WTC11 (cell line): ENCODE measurements around the gene TMEM186. TPM values are rescaled to one million over a fixed set of nuclear protein-coding genes. Genes with fewer than 3 reads are reported as not detected.

ENCODE experiments used
- ATAC-seq: fragments of 200-7000 bp; cut with Tn5 transposase; 2 replicates; pipeline ENCODE4 v1.10.0; 2021; ENCODE audit warnings: mild to moderate bottlenecking, moderate library complexity
- CTCF ChIA-PET: fragments of 300-600 bp; sonication (Branson Sonifier 250); formaldehyde crosslinking; loops from one replicate; lab custom pipeline; 2021; ENCODE audit warnings: antibody characterized with exemption; lab: Charles Lee
- POLR2A ChIA-PET: fragments of 350-600 bp; sonication (Branson Sonifier 250); formaldehyde crosslinking; loops from one replicate; lab custom pipeline; 2021; ENCODE audit warnings: antibody characterized with exemption; lab: Charles Lee
- DNase-seq: peaks from one replicate; pipeline ENCODE4 v3.0.0; 2021; ENCODE audit warnings: low spot score
- H3K27ac Mint-ChIP-seq: 2 replicates; pipeline ENCODE4 v1.8.0; 2021; ENCODE audit warnings: mixed read lengths
- H3K27me3 Mint-ChIP-seq: 2 replicates; pipeline ENCODE4 v1.8.0; 2021; ENCODE audit warnings: low read depth, mild to moderate bottlenecking, moderate library complexity, mixed read lengths
- H3K36me3 Mint-ChIP-seq: 2 replicates; pipeline ENCODE4 v1.8.0; 2021; ENCODE audit warnings: mixed read lengths
- H3K4me1 Mint-ChIP-seq: 2 replicates; pipeline ENCODE4 v1.8.0; 2022; ENCODE audit warnings: mixed read lengths
- H3K4me3 Mint-ChIP-seq: 2 replicates; pipeline ENCODE4 v1.8.0; 2021; ENCODE audit warnings: mild to moderate bottlenecking, moderate library complexity, mixed read lengths
- H3K9me3 Mint-ChIP-seq: 2 replicates; pipeline ENCODE4 v1.8.0; 2021; ENCODE audit warnings: mixed read lengths
- IRF2 ChIP-seq: sonication (generic); formaldehyde crosslinking; IDR thresholded peaks from 2 replicates; pipeline ENCODE4 v1.8.0; 2022; ENCODE audit warnings: low read depth, missing genetic modification reagents, borderline replicate concordance
- KAT7 ChIP-seq: sonication (generic); formaldehyde crosslinking; IDR thresholded peaks from 2 replicates; pipeline ENCODE4 v1.8.1; 2023; ENCODE audit warnings: missing genetic modification reagents, mild to moderate bottlenecking, borderline replicate concordance
- NFATC4 ChIP-seq: fragments of 250-450 bp; sonication (Bioruptor Pico); IDR thresholded peaks from 2 replicates; pipeline ENCODE4 v1.9.0; 2021; ENCODE audit warnings: mild to moderate bottlenecking
- NFE2L1 ChIP-seq: sonication (generic); formaldehyde crosslinking; IDR thresholded peaks from 2 replicates; pipeline ENCODE4 v1.8.1; 2023; ENCODE audit warnings: missing genetic modification reagents
- NR2C2 ChIP-seq: sonication (generic); formaldehyde crosslinking; IDR thresholded peaks from 2 replicates; pipeline ENCODE4 v1.8.0; 2022; ENCODE audit warnings: mild to moderate bottlenecking, missing genetic modification reagents
- TEAD1 ChIP-seq: sonication (generic); formaldehyde crosslinking; IDR thresholded peaks from 2 replicates; pipeline ENCODE4 v1.8.0; 2022; ENCODE audit warnings: mild to moderate bottlenecking, missing genetic modification reagents
- ZNF121 ChIP-seq: sonication (generic); formaldehyde crosslinking; IDR thresholded peaks from 2 replicates; pipeline ENCODE4 v1.8.0; 2023; ENCODE audit warnings: missing genetic modification reagents
- ZNF263 ChIP-seq: sonication (generic); formaldehyde crosslinking; IDR thresholded peaks from 2 replicates; pipeline ENCODE4 v1.8.1; 2022; ENCODE audit warnings: low read depth, mild to moderate bottlenecking, moderate library complexity, missing genetic modification reagents
- ZNF396 ChIP-seq: fragments of 250-450 bp; sonication (Bioruptor Pico); IDR thresholded peaks from 2 replicates; pipeline ENCODE4 v1.8.0; 2021; ENCODE audit warnings: mild to moderate bottlenecking, moderate library complexity, borderline replicate concordance
- ZNF423 ChIP-seq: fragments of 250-450 bp; sonication (Bioruptor Pico); IDR thresholded peaks from 2 replicates; pipeline ENCODE4 v2.1.2; 2022; ENCODE audit warnings: mild to moderate bottlenecking, moderate library complexity
- ZNF671 ChIP-seq: fragments of 250-450 bp; sonication (Bioruptor Pico); IDR thresholded peaks from 2 replicates; pipeline ENCODE4 v1.8.0; 2021; ENCODE audit warnings: mild to moderate bottlenecking
- total RNA-seq: library from RNA; stranded (reverse); gene quantifications from 3 replicates; pipeline ENCODE4 v1.2.3, GENCODE V29; 2021
- TF ChIP-seq, protein P1 (sequence below): fragments of 250-450 bp; sonication (Bioruptor Pico); conservative IDR thresholded peaks from 2 replicates; pipeline ENCODE4 v1.9.0; 2021; ENCODE audit warnings: mild to moderate bottlenecking
- TF ChIP-seq, protein P2 (sequence below): sonication (generic); formaldehyde crosslinking; IDR thresholded peaks from 2 replicates; pipeline ENCODE4 v1.8.1; 2023; ENCODE audit warnings: mild to moderate bottlenecking, missing genetic modification reagents, moderate library complexity
- TF ChIP-seq, protein P3 (sequence below): sonication (generic); formaldehyde crosslinking; IDR thresholded peaks from 2 replicates; pipeline ENCODE4 v1.8.0; 2023; ENCODE audit warnings: missing genetic modification reagents, mild to moderate bottlenecking, borderline replicate concordance
- TF ChIP-seq, protein P4 (sequence below): sonication (generic); formaldehyde crosslinking; IDR thresholded peaks from 2 replicates; pipeline ENCODE4 v1.8.0; 2022; ENCODE audit warnings: mild to moderate bottlenecking, missing genetic modification reagents
- TF ChIP-seq, protein P5 (sequence below): fragments of 250-450 bp; sonication (Bioruptor Pico); IDR thresholded peaks from 2 replicates; pipeline ENCODE4 v1.9.0; 2021; ENCODE audit warnings: moderate library complexity, mild to moderate bottlenecking, inconsistent platforms, borderline replicate concordance
- TF ChIP-seq, protein P6 (sequence below): fragments of 250-450 bp; sonication (Bioruptor Pico); IDR thresholded peaks from 2 replicates; pipeline ENCODE4 v1.8.0; 2021; ENCODE audit warnings: mild to moderate bottlenecking
- TF ChIP-seq, protein P7 (sequence below): sonication (generic); formaldehyde crosslinking; IDR thresholded peaks from 2 replicates; pipeline ENCODE4 v1.8.1; 2022; ENCODE audit warnings: missing genetic modification reagents, borderline replicate concordance

The TMEM186 gene
- total RNA-seq, 1 experiment from 2014 or later, result 17.8 TPM

DNA sequence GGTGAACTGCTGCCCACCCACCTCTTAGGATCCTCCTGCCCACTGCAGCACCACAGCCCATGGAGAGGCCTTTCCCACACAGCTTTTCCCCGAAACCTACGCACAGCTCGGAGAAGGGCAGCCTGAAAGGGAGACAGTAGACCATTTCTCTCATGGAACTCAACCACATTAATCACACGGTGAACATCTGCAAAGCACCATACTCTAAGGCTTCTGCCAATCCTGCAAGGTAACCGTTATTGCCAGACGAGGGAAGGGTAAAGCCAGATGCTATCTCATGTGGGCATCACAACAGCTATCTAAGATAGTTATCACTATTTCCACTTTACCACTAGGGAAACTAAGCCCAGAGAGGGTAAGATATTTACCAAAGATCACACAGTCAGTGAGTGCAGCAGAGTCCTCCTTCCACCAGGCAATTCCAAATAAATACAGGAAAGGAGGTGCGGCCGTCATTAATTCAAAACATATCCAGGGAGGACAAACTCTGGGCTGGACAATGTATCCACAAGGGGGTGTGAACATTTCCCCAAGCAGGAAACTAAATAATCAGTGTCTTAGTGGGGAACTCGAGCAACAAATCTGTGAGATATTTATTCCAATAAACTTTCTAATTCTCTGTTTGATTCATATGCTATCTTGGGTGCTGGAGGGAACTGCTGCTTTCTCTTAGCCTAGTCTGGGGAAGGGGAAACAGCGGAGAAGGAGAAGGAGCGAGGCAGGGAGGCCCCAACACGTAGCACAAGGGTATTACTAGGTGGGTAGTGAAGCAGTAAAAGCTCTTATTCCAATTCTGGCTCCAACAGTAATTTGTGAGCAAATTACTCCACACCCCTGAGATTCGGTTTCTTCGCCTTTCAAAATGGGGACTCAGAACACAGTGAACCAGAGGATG, 723 bp downstream of the TMEM186 start (continued):
- TF ChIP-seq, protein P1, sequence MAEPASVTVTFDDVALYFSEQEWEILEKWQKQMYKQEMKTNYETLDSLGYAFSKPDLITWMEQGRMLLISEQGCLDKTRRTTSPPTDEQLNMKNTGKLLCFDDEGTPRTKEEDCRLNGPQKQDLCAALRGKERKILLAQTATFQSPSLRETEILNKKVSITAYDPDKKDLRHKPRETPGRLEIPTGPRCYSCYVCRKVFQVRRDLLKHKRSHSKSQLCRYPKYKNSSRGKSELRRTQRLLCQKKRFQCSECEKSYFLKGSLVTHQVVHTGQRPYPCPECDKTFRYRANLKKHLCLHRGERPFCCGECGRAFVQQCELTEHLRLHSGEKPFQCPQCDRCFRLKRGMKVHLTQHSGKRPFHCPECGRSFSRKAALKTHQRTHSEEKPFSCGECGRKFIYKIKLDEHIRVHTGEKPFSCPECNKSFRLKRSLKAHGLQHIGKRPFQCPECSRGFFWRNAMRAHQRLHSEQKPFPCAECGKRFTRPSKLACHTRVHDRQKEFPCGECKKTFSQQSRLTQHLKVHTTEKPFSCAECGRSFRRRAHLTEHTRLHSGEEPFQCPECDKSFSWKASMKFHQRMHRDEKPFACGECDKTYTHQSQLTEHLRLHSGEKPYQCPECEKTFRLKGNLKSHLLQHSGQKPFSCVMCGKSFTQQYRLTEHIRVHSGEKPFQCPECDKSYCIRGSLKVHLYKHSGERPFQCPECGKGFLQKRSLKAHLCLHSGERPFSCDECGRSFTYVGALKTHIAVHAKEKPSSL, result no peak
- TF ChIP-seq NFE2L1 (no peak), NR2C2 (no peak), ZNF671 (CRISPR knock-in tag) (no peak), ZNF263 (CRISPR knock-in tag) (no peak)
- TF ChIP-seq, protein P2, sequence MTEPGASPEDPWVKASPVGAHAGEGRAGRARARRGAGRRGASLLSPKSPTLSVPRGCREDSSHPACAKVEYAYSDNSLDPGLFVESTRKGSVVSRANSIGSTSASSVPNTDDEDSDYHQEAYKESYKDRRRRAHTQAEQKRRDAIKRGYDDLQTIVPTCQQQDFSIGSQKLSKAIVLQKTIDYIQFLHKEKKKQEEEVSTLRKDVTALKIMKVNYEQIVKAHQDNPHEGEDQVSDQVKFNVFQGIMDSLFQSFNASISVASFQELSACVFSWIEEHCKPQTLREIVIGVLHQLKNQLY (CRISPR knock-in tag), result no peak
- TF ChIP-seq, protein P3, sequence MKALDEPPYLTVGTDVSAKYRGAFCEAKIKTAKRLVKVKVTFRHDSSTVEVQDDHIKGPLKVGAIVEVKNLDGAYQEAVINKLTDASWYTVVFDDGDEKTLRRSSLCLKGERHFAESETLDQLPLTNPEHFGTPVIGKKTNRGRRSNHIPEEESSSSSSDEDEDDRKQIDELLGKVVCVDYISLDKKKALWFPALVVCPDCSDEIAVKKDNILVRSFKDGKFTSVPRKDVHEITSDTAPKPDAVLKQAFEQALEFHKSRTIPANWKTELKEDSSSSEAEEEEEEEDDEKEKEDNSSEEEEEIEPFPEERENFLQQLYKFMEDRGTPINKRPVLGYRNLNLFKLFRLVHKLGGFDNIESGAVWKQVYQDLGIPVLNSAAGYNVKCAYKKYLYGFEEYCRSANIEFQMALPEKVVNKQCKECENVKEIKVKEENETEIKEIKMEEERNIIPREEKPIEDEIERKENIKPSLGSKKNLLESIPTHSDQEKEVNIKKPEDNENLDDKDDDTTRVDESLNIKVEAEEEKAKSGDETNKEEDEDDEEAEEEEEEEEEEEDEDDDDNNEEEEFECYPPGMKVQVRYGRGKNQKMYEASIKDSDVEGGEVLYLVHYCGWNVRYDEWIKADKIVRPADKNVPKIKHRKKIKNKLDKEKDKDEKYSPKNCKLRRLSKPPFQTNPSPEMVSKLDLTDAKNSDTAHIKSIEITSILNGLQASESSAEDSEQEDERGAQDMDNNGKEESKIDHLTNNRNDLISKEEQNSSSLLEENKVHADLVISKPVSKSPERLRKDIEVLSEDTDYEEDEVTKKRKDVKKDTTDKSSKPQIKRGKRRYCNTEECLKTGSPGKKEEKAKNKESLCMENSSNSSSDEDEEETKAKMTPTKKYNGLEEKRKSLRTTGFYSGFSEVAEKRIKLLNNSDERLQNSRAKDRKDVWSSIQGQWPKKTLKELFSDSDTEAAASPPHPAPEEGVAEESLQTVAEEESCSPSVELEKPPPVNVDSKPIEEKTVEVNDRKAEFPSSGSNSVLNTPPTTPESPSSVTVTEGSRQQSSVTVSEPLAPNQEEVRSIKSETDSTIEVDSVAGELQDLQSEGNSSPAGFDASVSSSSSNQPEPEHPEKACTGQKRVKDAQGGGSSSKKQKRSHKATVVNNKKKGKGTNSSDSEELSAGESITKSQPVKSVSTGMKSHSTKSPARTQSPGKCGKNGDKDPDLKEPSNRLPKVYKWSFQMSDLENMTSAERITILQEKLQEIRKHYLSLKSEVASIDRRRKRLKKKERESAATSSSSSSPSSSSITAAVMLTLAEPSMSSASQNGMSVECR, result no peak

DNA sequence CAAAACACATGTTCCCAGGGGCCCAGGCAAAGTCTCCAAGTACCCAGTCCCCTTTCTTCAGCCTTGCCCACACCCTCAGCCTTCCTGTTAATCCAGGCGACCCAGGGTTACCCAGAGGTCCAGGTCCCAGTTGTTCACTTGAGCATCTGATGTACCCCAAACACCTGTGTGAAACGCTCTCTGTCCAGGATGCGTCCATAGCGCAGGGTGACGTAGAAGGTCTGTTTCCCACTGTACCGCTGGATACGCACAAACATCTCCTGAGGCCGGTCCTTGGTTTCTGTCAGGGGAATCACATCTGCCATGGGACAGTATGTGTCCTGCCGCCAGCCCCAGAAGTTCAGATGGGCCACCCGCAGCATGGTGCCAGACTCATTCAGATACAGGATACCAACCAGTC, 1.6 kb downstream of the TMEM186 start:
- CTCF ChIA-PET, result interaction anchor here (1.7 kb wide), 2 partner anchors 84 to 135 kb away, joined by 7 to 8 read pairs; no protein-coding TSS in a partner anchor
- no peaks in the 10 kb centered on the region for H3K27me3 Mint-ChIP-seq
- H3K4me1 Mint-ChIP-seq, result peaks cover 24% of the 10 kb centered on the region
- 0 out of 2 replicates have a peak, but pooled peaks cover 3% of the 10 kb centered on the region for H3K36me3 Mint-ChIP-seq
- no peak overlapping the region for H3K27ac Mint-ChIP-seq
- H3K4me3 Mint-ChIP-seq, result peak overlapping the region; percentile 91
- ATAC-seq, result no peak
- POLR2A ChIA-PET, result no interaction called here
- no peaks in the 10 kb centered on the region for H3K9me3 Mint-ChIP-seq
- no peak for DNase-seq
- TF ChIP-seq, protein P4, sequence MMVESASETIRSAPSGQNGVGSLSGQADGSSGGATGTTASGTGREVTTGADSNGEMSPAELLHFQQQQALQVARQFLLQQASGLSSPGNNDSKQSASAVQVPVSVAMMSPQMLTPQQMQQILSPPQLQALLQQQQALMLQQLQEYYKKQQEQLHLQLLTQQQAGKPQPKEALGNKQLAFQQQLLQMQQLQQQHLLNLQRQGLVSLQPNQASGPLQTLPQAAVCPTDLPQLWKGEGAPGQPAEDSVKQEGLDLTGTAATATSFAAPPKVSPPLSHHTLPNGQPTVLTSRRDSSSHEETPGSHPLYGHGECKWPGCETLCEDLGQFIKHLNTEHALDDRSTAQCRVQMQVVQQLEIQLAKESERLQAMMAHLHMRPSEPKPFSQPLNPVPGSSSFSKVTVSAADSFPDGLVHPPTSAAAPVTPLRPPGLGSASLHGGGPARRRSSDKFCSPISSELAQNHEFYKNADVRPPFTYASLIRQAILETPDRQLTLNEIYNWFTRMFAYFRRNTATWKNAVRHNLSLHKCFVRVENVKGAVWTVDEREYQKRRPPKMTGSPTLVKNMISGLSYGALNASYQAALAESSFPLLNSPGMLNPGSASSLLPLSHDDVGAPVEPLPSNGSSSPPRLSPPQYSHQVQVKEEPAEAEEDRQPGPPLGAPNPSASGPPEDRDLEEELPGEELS, result no peak
- TF ChIP-seq, protein P5, sequence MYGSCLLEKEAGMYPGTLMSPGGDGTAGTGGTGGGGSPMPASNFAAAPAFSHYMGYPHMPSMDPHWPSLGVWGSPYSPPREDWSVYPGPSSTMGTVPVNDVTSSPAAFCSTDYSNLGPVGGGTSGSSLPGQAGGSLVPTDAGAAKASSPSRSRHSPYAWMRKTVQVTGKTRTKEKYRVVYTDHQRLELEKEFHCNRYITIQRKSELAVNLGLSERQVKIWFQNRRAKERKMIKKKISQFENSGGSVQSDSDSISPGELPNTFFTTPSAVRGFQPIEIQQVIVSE, result no peak
- no peak for TF ChIP-seq TEAD1 (CRISPR knock-in tag)

DNA sequence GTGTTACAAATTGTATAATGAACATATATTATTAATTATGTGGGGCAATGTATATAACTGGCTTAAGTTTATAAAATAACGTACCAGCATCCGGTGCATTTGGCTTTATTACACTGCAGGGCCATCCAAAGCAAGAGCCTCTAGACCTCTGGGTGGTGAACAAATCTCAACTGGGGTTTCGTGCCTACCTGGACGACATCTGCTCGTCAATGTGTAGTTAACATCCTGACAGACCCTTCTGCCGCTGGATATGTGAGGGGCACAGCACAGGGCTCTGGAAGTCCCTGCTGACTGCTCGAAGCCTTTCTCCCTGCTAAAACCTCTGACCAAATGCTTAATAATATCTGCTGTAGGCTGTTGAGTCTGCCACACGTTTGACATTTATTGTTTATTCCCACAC, 2.3 kb downstream of the TMEM186 start:
- ChIA-PET CTCF (no interaction called here), POLR2A (no interaction called here)
- H3K4me1 Mint-ChIP-seq, result peaks cover 24% of the 10 kb centered on the region
- no peak for DNase-seq
- TF ChIP-seq ZNF423 (CRISPR knock-in tag) (no peak), KAT7 (CRISPR knock-in tag) (no peak), NFATC4 (no peak), ZNF121 (CRISPR knock-in tag) (no peak), ZNF263 (CRISPR knock-in tag) (no peak), ZNF396 (CRISPR knock-in tag) (no peak), IRF2 (CRISPR knock-in tag) (no peak)
- TF ChIP-seq, protein P6, sequence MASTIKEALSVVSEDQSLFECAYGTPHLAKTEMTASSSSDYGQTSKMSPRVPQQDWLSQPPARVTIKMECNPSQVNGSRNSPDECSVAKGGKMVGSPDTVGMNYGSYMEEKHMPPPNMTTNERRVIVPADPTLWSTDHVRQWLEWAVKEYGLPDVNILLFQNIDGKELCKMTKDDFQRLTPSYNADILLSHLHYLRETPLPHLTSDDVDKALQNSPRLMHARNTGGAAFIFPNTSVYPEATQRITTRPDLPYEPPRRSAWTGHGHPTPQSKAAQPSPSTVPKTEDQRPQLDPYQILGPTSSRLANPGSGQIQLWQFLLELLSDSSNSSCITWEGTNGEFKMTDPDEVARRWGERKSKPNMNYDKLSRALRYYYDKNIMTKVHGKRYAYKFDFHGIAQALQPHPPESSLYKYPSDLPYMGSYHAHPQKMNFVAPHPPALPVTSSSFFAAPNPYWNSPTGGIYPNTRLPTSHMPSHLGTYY (CRISPR knock-in tag), result no peak
- TF ChIP-seq, protein P7, sequence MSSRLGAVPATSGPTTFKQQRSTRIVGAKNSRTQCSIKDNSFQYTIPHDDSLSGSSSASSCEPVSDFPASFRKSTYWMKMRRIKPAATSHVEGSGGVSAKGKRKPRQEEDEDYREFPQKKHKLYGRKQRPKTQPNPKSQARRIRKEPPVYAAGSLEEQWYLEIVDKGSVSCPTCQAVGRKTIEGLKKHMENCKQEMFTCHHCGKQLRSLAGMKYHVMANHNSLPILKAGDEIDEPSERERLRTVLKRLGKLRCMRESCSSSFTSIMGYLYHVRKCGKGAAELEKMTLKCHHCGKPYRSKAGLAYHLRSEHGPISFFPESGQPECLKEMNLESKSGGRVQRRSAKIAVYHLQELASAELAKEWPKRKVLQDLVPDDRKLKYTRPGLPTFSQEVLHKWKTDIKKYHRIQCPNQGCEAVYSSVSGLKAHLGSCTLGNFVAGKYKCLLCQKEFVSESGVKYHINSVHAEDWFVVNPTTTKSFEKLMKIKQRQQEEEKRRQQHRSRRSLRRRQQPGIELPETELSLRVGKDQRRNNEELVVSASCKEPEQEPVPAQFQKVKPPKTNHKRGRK, result no peak
- TF ChIP-seq, all 79 proteins: peak for 0
- Mint-ChIP-seq H3K27me3 (no peaks in the 10 kb centered on the region), H3K9me3 (no peaks in the 10 kb centered on the region), H3K27ac (peak overlapping the region; percentile 55; the same call in 1 of the 2 replicates), H3K36me3 (0 out of 2 replicates have a peak, but pooled peaks cover 3% of the 10 kb centered on the region), H3K4me3 (peak overlapping the region; percentile 40; the same call in 1 of the 2 replicates)
- ATAC-seq, result 0 out of 2 replicates have a peak, but pooled peaks have one; percentile 2
